Fibroblast of pulmonary artery (primary cell): Measurements from ENCODE around the gene CUL5.
A peak's percentile ranks its signal among the peaks of the same experiment; 100 is the strongest.

Experiments
- DNase-seq: peaks from one replicate; pipeline ENCODE4 v3.0.0-alpha.2; 2010; ENCODE audit warnings: low read depth
- H3K4me3 ChIP-seq: replicated peaks from 2 replicates; pipeline ENCODE4 v1.5.1; 2011; ENCODE audit warnings: low read depth, mild to moderate bottlenecking, control low read depth, low read length, moderate library complexity
- CTCF ChIP-seq: IDR thresholded peaks from 2 replicates; pipeline ENCODE4 v1.5.1; 2011; ENCODE audit warnings: mild to moderate bottlenecking, control low read depth, low read length, inconsistent platforms; ENCODE audit errors: missing control alignments

The CUL5 gene

DNA sequence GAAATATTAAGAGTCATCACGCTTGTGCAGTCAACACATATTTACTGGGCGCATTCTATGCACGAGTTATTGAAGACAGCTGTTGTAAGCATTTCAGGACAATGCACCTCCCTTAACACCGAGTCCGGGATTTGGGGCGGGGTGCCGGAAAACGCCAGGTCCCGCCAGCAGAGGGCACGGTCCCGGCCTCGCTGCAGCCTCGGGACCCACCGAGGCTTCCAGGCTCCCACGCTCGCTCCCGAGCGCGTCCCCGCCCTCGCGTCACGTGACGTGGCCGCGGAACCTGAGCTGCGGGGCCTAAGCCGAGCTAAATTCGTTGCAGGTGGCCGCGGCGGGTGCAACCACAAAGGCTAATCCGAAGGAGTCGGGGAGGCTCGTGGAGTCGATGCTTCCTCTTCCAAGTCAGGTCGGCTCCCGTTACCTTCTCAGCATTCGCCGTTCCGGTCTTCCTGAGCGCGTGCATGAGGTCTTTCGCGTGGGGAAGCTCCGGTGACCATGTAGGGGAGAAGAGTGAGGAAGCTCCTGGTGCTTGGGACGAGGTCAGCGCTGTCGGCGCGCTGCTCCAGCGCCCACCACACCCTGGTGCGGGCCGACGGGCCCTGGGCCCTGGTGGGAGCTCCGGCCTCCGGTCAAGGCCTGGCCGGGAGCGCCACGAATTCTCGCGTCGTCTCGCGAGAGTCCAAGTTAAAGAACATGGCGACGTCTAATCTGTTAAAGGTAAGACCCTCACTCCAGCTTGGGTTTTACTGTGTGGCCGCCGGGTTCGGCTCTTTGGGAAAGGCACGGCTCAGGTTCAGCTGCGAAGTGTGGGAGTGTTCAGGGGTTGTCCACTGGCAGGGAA, at the start of gene CUL5:
TSS of gene CUL5 (plus strand) at position 243 of the 841 bp plus-strand sequence. CDS start at position 694, 451 bp downstream.
- peak; percentile 74 for TF ChIP-seq CTCF
- peak; percentile 95 for DNase-seq
- peak within 1 kb of the TSS; percentile 95 for H3K4me3 ChIP-seq

DNA sequence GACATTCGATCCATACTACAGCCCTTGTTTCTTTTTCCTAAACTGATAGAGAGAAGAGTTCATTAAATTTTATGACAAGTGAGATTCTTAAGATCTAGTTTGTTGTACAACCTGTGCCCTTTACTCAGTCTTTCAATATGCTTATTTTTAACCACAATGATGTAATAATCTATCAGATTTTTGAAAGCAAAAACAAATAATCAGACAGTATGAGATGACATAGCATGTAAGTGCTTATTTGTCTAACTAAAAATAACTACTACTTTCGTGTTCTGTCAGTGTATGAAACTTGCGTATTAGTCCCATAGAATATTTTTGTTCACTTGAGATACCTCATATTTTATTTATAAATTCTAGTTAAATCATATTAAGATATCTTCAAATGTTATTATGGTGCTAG, 47.2 kb upstream of the CUL5 start:
- TF ChIP-seq CTCF: no peak
- no peak overlapping the region for H3K4me3 ChIP-seq
- no peak for DNase-seq

GRCh38 chr11:107962181-107962580, 46.5 kb upstream of the CUL5 start:
- no peak for DNase-seq

GRCh38 chr11:107963091-107963490, 45.6 kb upstream of the CUL5 start:
- no peak for DNase-seq
- TF ChIP-seq CTCF: no peak
- no peak overlapping the region for H3K4me3 ChIP-seq

More at GRCh38 chr11:107962181-107962580, 46.5 kb upstream of the CUL5 start:
- H3K4me3 ChIP-seq: no peak overlapping the region
- no peak for TF ChIP-seq CTCF

DNA sequence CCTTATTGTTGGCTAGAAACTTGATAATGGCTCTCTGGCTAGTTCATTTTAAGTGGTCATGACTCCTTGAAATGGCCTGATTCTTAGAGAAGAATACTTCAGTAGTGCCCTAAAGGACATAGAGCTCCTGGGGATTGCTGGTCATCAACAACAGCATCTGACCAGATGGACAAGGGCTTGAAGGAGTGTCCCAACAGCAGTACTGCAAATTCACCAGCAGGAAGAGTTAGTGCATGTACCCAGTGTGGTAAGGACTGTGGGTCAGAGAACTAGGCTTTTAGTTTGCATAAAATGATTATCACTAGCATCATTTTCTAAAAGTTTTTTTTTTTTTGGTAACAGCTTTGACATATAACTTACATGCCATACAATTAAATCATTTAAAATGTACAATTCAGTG, 39.5 kb upstream of the CUL5 start:
- TF ChIP-seq CTCF: no peak
- no peak for DNase-seq
- H3K4me3 ChIP-seq: no peak overlapping the region

DNA sequence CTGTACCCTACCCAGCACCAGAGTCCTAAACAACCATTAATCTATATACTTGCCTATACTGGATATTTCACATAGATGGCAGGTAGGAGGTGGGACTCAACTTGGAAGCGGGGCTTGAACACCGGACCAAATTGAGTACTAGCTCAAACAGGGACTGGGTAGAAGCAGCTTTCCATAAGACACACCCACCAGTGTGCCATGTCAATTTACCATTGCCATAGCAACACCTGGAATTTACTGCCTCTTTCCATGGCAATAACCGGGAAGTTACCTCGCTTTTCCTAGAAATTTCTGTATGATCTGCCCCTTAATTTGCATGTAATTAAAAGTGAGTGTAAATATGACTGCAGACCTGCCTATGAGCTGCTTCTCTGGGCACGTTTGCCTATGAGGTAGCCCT, 38.6 kb upstream of the CUL5 start:
- no peak for TF ChIP-seq CTCF
- H3K4me3 ChIP-seq: no peak overlapping the region
- no peak for DNase-seq

GRCh38 chr11:107973641-107974040, 35.1 kb upstream of the CUL5 start:
- DNase-seq: no peak
- TF ChIP-seq CTCF: no peak
- no peak overlapping the region for H3K4me3 ChIP-seq
